HCT116 (cell line): Measurements from ENCODE around the gene TIMM44. TPM values are rescaled to one million over a fixed set of nuclear protein-coding genes. Genes with fewer than 3 reads are reported as not detected.

ENCODE experiments used
- ATAC-seq: fragments of 200-7000 bp; cut with Tn5 transposase; 2 replicates; pipeline ENCODE4 v1.9.1; 2020; ENCODE audit warnings: mild to moderate bottlenecking, moderate library complexity
- BruUV-seq: library from RNA; stranded (reverse); fragments of 400-500 nt; replicated peaks from 2 replicates; lab custom pipeline; 2021; lab: Mats Ljungman, UMichigan
- CTCF ChIA-PET: fragments of 300-600 bp; sonication (Branson Sonifier 250); formaldehyde crosslinking; loops from one replicate; lab custom pipeline; 2021; ENCODE audit warnings: antibody characterized with exemption; lab: Charles Lee
- POLR2A ChIA-PET: fragments of 300-600, 350-600 bp; sonication (Branson Sonifier 250); formaldehyde crosslinking; loops from one replicate; lab custom pipeline; 2021; ENCODE audit warnings: antibody characterized with exemption; lab: Charles Lee
- RAD21 ChIA-PET, 2 experiments: fragments of 300-600 bp; sonication (Branson Sonifier 250); formaldehyde crosslinking; loops; one replicate each; lab custom pipeline; 2023; ENCODE audit warnings: low total read pairs in 2 of 2; ENCODE audit not compliant: uncharacterized antibody in 2 of 2, unreplicated experiment in 2 of 2, low non-redundant PET in 1 of 2; lab: Charles Lee
- DNase-seq: peaks from one replicate; pipeline ENCODE4 v3.0.0-alpha.2; 2010; ENCODE audit warnings: low read depth, low spot score
- H2AFZ ChIP-seq: fragments of 200-600 bp; shearing (Covaris generic), sonication (generic); 2 replicates; pipeline ENCODE4 v1.6.1; 2017; ENCODE audit warnings: low read depth, mixed run types, mixed read lengths, antibody characterized with exemption, low read length; ENCODE audit not compliant: poor library complexity, severe bottlenecking
- H3K27ac ChIP-seq: 2 replicates; pipeline ENCODE4 v1.5.1; 2012; ENCODE audit warnings: low read depth, low read length
- H3K27me3 ChIP-seq: fragments of 200-600 bp; sonication (generic); 2 replicates; pipeline ENCODE4 v1.6.1; 2016; ENCODE audit warnings: mixed run types, low read length, mixed read lengths; ENCODE audit not compliant: insufficient read depth
- H3K36me3 ChIP-seq, 2 experiments: fragments of 200-500 bp in 1 of 2; fragments of 200-600 bp in 1 of 2; sonication (Bioruptor generic) in 1 of 2; sonication (generic) in 1 of 2; 2 replicates each; pipeline versions ENCODE4 v1.5.1 to v1.6.1; 2014 to 2016; ENCODE audit warnings: low read length in 2 of 2, inconsistent platforms in 1 of 2, mixed read lengths in 1 of 2, mixed run types in 1 of 2; ENCODE audit not compliant: insufficient read depth in 2 of 2, control insufficient read depth in 1 of 2
- H3K4me1 ChIP-seq, 2 experiments: fragments of 200-600 bp in 1 of 2; sonication (generic) in 1 of 2; 2 replicates each; pipeline versions ENCODE4 v1.5.1 to v1.6.1; 2012 to 2017; ENCODE audit warnings: low read length in 2 of 2, inconsistent platforms in 1 of 2, mild to moderate bottlenecking in 1 of 2, mixed read lengths in 1 of 2, mixed run types in 1 of 2, moderate library complexity in 1 of 2; ENCODE audit not compliant: insufficient read depth in 2 of 2, control insufficient read depth in 1 of 2
- H3K4me2 ChIP-seq: fragments of 200-600 bp; sonication (generic); 2 replicates; pipeline ENCODE4 v1.6.1; 2017; ENCODE audit warnings: mixed run types, low read length, mixed read lengths
- H3K4me3 ChIP-seq, 2 experiments: fragments of 200-600 bp in 1 of 2; sonication (generic) in 1 of 2; replicated peaks in 1 of 2; 2 replicates each; pipeline ENCODE4 v1.5.1; 2011 to 2016; ENCODE audit warnings: low read length in 2 of 2, control low read depth in 1 of 2, low read depth in 1 of 2, mild to moderate bottlenecking in 1 of 2, mixed read lengths in 1 of 2, mixed run types in 1 of 2
- H3K79me2 ChIP-seq: fragments of 200-600 bp; sonication (generic); 2 replicates; pipeline ENCODE4 v1.6.1; 2017; ENCODE audit warnings: mild to moderate bottlenecking, mixed run types, low read length, moderate library complexity, mixed read lengths; ENCODE audit not compliant: insufficient read depth
- H3K9ac ChIP-seq: fragments of 200-600 bp; sonication (generic); 2 replicates; pipeline ENCODE4 v1.6.1; 2016; ENCODE audit warnings: low read length, mixed read lengths
- H3K9me2 ChIP-seq: fragments of 200-600 bp; sonication (generic), shearing (Covaris generic); 2 replicates; pipeline ENCODE4 v1.6.1; 2017; ENCODE audit warnings: mixed run types, mild to moderate bottlenecking, moderate library complexity; ENCODE audit not compliant: insufficient read depth
- H3K9me3 ChIP-seq, 2 experiments: fragments of 200-500 bp in 1 of 2; fragments of 200-600 bp in 1 of 2; sonication (Bioruptor generic) in 1 of 2; sonication (generic) in 1 of 2; 2 replicates each; pipeline ENCODE4 v1.6.1; 2014 to 2017; ENCODE audit warnings: low read length in 2 of 2, mixed read lengths in 2 of 2, inconsistent platforms in 1 of 2, low read depth in 1 of 2, mild to moderate bottlenecking in 1 of 2, mixed run types in 1 of 2, moderate library complexity in 1 of 2; ENCODE audit not compliant: control insufficient read depth in 1 of 2, insufficient read depth in 1 of 2
- H4K20me1 ChIP-seq: fragments of 200-600 bp; sonication (generic), shearing (Covaris generic); 2 replicates; pipeline ENCODE4 v1.6.1; 2017; ENCODE audit warnings: mixed run types, mild to moderate bottlenecking, moderate library complexity; ENCODE audit not compliant: insufficient read depth
- CBX3 ChIP-seq: IDR thresholded peaks from 2 replicates; pipeline ENCODE4 v1.6.1; 2012; ENCODE audit warnings: low read depth
- CEBPB ChIP-seq: IDR thresholded peaks from 2 replicates; pipeline ENCODE4 v1.6.1; 2012; ENCODE audit warnings: low read depth
- CTCF ChIP-seq, 3 experiments: fragments of 200-600 bp in 1 of 3; sonication (generic) in 1 of 3; IDR thresholded peaks in 2 of 3; conservative IDR thresholded peaks in 1 of 3; 2 replicates each; pipeline ENCODE4 v1.5.1; 2012 to 2017; ENCODE audit warnings: low read depth in 2 of 3, low read length in 2 of 3, antibody characterized with exemption in 1 of 3, borderline replicate concordance in 1 of 3, control low read depth in 1 of 3, mild to moderate bottlenecking in 1 of 3, mixed read lengths in 1 of 3, mixed run types in 1 of 3, moderate library complexity in 1 of 3; ENCODE audit not compliant: insufficient read depth in 1 of 3
- EGR1 ChIP-seq: IDR thresholded peaks from 2 replicates; pipeline ENCODE4 v1.6.1; 2012; ENCODE audit warnings: low read depth
- EZH2 ChIP-seq: fragments of 200-600 bp; sonication (generic); IDR thresholded peaks from 2 replicates; pipeline ENCODE4 v1.6.1; 2017; ENCODE audit warnings: antibody characterized with exemption, mixed run types
- FOSL1 ChIP-seq: IDR thresholded peaks from 2 replicates; pipeline ENCODE4 v1.6.1; 2012; ENCODE audit warnings: low read depth
- MAX ChIP-seq: IDR thresholded peaks from 2 replicates; pipeline ENCODE4 v1.6.1; 2012
- POLR2A ChIP-seq: IDR thresholded peaks from 2 replicates; pipeline ENCODE4 v1.7.0; 2011; ENCODE audit warnings: borderline replicate concordance; ENCODE audit not compliant: insufficient read depth, insufficient read length; ENCODE audit errors: extremely low read depth
- RAD21 ChIP-seq: IDR thresholded peaks from 2 replicates; pipeline ENCODE4 v1.6.1; 2012; ENCODE audit warnings: low read depth, mild to moderate bottlenecking
- SIN3A ChIP-seq: IDR thresholded peaks from 2 replicates; pipeline ENCODE4 v1.6.1; 2012; ENCODE audit warnings: low read depth
- SRF ChIP-seq: IDR thresholded peaks from 2 replicates; pipeline ENCODE4 v1.6.1; 2012; ENCODE audit warnings: low read depth
- TCF7L2 ChIP-seq: IDR thresholded peaks from 2 replicates; pipeline ENCODE4 v1.7.0; 2011; ENCODE audit warnings: borderline replicate concordance, inconsistent platforms; ENCODE audit not compliant: insufficient read depth, insufficient read length; ENCODE audit errors: extremely low read depth
- YY1 ChIP-seq: IDR thresholded peaks from 2 replicates; pipeline ENCODE4 v1.6.1; 2011; ENCODE audit warnings: low read length, low read depth, moderate library complexity, mild to moderate bottlenecking; ENCODE audit not compliant: insufficient replicate concordance; ENCODE audit errors: extremely low read depth
- intact Hi-C: fragments of 100-400 bp; cut with micrococcal nuclease; formaldehyde crosslinking; loops from 2 replicates; pipeline ENCODE4 v1.10.0; 2022
- total RNA-seq: library from RNA; stranded (reverse); gene quantifications from one replicate; pipeline ENCODE4 v1.2.1, GENCODE V29; 2021; ENCODE audit not compliant: unreplicated experiment
- TF ChIP-seq, protein P1 (sequence below): IDR thresholded peaks from 2 replicates; pipeline ENCODE4 v1.6.1; 2011; ENCODE audit warnings: mild to moderate bottlenecking, low read length, moderate library complexity; ENCODE audit not compliant: insufficient replicate concordance; ENCODE audit errors: extremely low read depth

The TIMM44 gene
- total RNA-seq, 1 experiment from 2014 or later: 136 TPM

GRCh38 chr19:7987114-7987768 lies 43.8 kb upstream of the TIMM44 start (continued):
- TF ChIP-seq TCF7L2 (no peak), RAD21 (no peak), SIN3A (no peak), EZH2 (no peak)

DNA sequence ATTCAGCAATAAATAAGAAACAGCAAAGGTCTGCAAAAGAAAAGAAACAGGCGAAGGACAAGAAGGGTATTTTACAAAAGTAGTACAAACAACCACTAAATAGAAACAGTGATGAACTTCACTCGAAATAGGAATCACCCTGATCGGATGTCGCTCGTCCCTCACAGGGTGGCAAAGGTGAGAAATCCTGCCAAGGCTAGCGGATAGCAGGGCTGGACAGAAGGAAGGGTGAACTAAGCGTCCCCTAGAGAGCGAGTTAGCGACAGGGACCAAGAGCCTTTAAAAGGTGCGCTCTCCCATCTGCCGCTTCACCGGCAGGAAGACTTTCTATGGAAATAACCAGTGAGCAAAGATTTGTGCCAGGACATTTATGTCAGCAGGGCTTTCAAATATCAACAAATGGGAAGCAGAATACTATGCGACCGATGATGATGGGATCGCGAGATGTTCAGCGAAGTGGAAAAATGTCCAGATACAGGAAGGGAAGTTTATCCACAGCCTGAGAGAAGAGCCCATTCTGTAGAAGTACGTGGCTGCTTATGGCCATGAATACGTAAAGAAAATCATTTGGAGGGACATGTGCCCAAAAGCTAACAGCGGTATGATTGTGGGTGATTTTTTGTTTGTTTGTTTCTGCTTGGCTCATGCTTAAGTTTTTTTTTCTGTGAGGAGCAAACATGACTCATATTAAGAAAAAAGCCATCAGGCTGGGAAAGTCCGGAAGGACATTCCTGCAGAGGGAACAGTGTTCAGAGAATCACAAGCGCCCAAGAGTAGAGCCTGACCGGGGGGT lies 43.1 kb upstream of the TIMM44 start:
- no peak for DNase-seq
- RAD21 ChIA-PET: no interaction called here
- BruUV-seq: no TSS peak
- H3K4me3 ChIP-seq: no peak overlapping the region
- H3K4me1 ChIP-seq: peaks cover 7% of the 10 kb centered on the region in 2 experiments; a peak in 3 of 4 replicates
- intact Hi-C loops: no loop called here
- H2AFZ ChIP-seq: no peak overlapping the region
- no peak for TF ChIP-seq POLR2A
- no peaks in the 10 kb centered on the region for H3K27me3 ChIP-seq
- peaks cover 97% of the 10 kb centered on the region for H3K79me2 ChIP-seq
- H3K27ac ChIP-seq: no peak overlapping the region
- no peak overlapping the region for H3K4me2 ChIP-seq
- H3K9me3 ChIP-seq: no peaks in the 10 kb centered on the region
- no peak for ATAC-seq
- POLR2A ChIA-PET: no interaction called here
- H3K9ac ChIP-seq: no peak overlapping the region
- no peaks in the 10 kb centered on the region for H3K9me2 ChIP-seq
- H4K20me1 ChIP-seq: peaks cover 2% of the 10 kb centered on the region; the same call in 1 of the 2 replicates
- CTCF ChIA-PET: no interaction called here
- peaks cover 37 to 72% of the 10 kb centered on the region in 2 experiments; a peak in 3 of 4 replicates for H3K36me3 ChIP-seq

DNA sequence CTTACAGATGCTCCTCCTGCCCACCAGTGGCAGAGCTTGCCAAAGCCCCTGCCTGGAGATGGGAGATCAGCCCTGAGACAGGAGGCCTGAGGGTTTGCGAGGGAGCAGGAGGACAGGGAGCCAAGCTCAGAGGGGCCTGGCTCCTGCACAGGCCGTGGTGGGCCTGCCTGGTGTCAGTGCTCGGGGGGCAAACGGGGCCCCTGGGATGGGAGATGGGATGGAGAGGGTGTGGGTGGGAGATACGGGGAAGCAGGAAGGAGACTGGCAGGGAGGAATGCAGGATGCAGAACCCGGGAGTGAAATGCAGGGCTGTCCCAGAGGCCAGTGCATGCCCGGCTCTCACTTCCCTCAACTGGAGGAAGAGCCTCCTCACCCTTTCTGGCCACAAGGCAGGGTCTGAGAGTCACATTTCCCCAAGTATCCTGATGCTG lies 42.0 kb upstream of the TIMM44 start:
- H4K20me1 ChIP-seq: no peaks in the 10 kb centered on the region
- TF ChIP-seq YY1: no peak
- TF ChIP-seq EGR1: no peak
- no peak for TF ChIP-seq CTCF (IDR thresholded peaks at IDR 0.05 in 2 of 3, conservative IDR thresholded peaks at IDR 0.05 in 1 of 3; ENCODE audit: borderline replicate concordance in 1 of 3, insufficient read depth in 1 of 3, low read depth in 2 of 3, low read length in 2 of 3)
- TF ChIP-seq MAX: no peak
- no peak for TF ChIP-seq FOSL1
- no peak for TF ChIP-seq CEBPB
- TF ChIP-seq EZH2: no peak
- TF ChIP-seq, protein P1, sequence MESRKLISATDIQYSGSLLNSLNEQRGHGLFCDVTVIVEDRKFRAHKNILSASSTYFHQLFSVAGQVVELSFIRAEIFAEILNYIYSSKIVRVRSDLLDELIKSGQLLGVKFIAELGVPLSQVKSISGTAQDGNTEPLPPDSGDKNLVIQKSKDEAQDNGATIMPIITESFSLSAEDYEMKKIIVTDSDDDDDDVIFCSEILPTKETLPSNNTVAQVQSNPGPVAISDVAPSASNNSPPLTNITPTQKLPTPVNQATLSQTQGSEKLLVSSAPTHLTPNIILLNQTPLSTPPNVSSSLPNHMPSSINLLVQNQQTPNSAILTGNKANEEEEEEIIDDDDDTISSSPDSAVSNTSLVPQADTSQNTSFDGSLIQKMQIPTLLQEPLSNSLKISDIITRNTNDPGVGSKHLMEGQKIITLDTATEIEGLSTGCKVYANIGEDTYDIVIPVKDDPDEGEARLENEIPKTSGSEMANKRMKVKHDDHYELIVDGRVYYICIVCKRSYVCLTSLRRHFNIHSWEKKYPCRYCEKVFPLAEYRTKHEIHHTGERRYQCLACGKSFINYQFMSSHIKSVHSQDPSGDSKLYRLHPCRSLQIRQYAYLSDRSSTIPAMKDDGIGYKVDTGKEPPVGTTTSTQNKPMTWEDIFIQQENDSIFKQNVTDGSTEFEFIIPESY: no peak
- no peak for TF ChIP-seq CBX3
- no peak for TF ChIP-seq SRF

More for the DNA sequence above, 42.0 kb upstream of the TIMM44 start:
- intact Hi-C loops: no loop called here
- Histone ChIP-seq H3K9ac (no peak overlapping the region), H2AFZ (no peak overlapping the region), H3K9me3 (no peaks in the 10 kb centered on the region), H3K9me2 (no peaks in the 10 kb centered on the region), H3K4me2 (no peak overlapping the region), H3K4me3 (no peak overlapping the region), H3K36me3 (peaks cover 37 to 68% of the 10 kb centered on the region in 2 experiments; a peak in 3 of 4 replicates), H3K79me2 (peaks cover 96% of the 10 kb centered on the region), H3K4me1 (peaks cover 7% of the 10 kb centered on the region in 2 experiments; a peak in 3 of 4 replicates), H3K27me3 (no peaks in the 10 kb centered on the region), H3K27ac (no peak overlapping the region)
- RAD21 ChIA-PET: no interaction called here
- no TSS peak for BruUV-seq
- no peak for ATAC-seq
- POLR2A ChIA-PET: no interaction called here
- CTCF ChIA-PET: no interaction called here
- DNase-seq: no peak
